ENCODE results near the gene ICE1. TPM values are rescaled to one million over a fixed set of nuclear protein-coding genes. Genes with fewer than 3 reads are reported as not detected.
A peak's percentile ranks its signal among the peaks of the same experiment; 100 is the strongest.
"Not testable (repeated sequence)": the region's sequence is repeated elsewhere in the genome, so short reads cannot be mapped to it uniquely, and the experiment has no call there.

The ICE1 gene
- total and polyA plus RNA-seq, 2 experiments from 2014 or later: 17.7 to 19.6 TPM

DNA sequence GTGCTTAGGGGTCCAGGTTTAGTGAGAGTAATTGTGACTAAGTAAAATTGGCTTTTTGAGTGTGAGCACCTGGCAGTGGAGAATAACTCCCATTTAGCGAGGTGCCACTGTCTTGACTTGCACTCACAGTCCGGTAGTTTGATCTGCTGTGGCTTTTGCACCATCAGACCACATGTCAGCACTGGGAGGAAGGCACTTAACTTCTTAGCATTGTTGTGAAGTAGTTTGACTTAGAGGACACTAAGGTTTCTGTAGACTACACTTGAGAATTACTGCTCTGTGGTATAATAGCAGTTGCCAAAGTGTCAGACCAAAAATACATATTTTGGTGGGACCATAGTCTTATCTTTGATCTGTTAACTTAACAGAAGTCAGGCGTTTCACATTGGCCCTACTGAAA, 63.6 kb downstream of the ICE1 start:
- Histone ChIP-seq H3K9me3 (ENCODE audit: low read depth) (no peaks in the 10 kb centered on the region), H3K36me3 (peaks cover 4% of the 10 kb centered on the region), H3K27ac (no peak overlapping the region), H3K27me3 (no peaks in the 10 kb centered on the region), H3K4me1 (ENCODE audit: low read depth) (no peaks in the 10 kb centered on the region), H3K4me3 (no peak overlapping the region)
- no peak for DNase-seq (ENCODE audit: low read depth in 1 of 2, low spot score in 1 of 2)
- no peak for TF ChIP-seq CTCF (IDR thresholded peaks at IDR 0.05; ENCODE audit: low read depth, low read length)

DNA sequence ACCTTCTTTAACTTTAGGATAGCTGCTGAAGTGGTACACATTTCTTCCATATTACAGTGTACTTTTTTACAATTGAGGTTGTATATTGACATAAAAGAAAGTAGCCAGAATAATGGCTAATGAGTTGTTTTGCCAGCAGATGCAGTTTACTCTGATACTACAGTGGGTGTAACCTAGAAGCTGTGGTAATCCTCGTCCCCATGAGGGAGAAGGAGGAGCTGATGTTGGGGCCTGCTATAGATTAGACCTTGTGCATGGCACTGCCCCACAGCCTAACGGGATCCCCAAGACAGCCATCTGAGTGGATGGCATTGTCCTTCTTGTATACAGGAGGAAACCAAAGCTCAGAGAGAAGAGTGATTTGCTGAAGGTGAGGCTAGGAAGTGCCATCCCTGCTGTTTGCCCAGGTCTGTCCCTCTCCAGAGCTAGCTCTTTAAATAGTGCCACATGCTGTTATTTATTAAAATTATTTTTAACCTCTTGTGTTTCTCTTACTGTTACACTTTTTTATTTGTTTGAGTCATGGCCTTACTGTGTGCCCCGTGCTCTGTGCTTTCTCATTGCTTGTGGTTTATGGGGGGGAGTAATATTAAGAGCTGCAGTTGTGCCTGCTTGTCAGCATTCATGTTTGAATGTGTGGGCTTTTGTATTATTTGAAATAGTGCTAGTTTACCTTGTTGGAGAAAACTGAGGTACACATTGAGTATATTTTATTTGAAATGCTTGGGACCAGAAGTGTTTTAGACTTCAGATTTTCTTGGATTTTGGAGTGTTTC, 65.3 kb downstream of the ICE1 start:
- Histone ChIP-seq H3K36me3 (peaks cover 4% of the 10 kb centered on the region), H3K4me3 (no peak overlapping the region), H3K4me1 (ENCODE audit: low read depth) (no peaks in the 10 kb centered on the region), H3K9me3 (ENCODE audit: low read depth) (no peaks in the 10 kb centered on the region), H3K27ac (no peak overlapping the region), H3K27me3 (no peaks in the 10 kb centered on the region)
- no peak for TF ChIP-seq CTCF (IDR thresholded peaks at IDR 0.05; ENCODE audit: low read depth, low read length)
- no peak for DNase-seq (ENCODE audit: low read depth in 1 of 2, low spot score in 1 of 2)

GRCh38 chr5:5490774-5491347, 68.4 kb downstream of the ICE1 start:
- no peaks in the 10 kb centered on the region for H3K9me3 ChIP-seq (ENCODE audit: low read depth)
- no peak overlapping the region for H3K4me3 ChIP-seq
- H3K27me3 ChIP-seq: peaks cover 8% of the 10 kb centered on the region
- H3K27ac ChIP-seq: no peak overlapping the region
- no peaks in the 10 kb centered on the region for H3K4me1 ChIP-seq (ENCODE audit: low read depth)
- no peak for TF ChIP-seq CTCF (IDR thresholded peaks at IDR 0.05; ENCODE audit: low read depth, low read length)
- no peak for DNase-seq (ENCODE audit: low read depth in 1 of 2, low spot score in 1 of 2)
- peaks cover 4% of the 10 kb centered on the region for H3K36me3 ChIP-seq

DNA sequence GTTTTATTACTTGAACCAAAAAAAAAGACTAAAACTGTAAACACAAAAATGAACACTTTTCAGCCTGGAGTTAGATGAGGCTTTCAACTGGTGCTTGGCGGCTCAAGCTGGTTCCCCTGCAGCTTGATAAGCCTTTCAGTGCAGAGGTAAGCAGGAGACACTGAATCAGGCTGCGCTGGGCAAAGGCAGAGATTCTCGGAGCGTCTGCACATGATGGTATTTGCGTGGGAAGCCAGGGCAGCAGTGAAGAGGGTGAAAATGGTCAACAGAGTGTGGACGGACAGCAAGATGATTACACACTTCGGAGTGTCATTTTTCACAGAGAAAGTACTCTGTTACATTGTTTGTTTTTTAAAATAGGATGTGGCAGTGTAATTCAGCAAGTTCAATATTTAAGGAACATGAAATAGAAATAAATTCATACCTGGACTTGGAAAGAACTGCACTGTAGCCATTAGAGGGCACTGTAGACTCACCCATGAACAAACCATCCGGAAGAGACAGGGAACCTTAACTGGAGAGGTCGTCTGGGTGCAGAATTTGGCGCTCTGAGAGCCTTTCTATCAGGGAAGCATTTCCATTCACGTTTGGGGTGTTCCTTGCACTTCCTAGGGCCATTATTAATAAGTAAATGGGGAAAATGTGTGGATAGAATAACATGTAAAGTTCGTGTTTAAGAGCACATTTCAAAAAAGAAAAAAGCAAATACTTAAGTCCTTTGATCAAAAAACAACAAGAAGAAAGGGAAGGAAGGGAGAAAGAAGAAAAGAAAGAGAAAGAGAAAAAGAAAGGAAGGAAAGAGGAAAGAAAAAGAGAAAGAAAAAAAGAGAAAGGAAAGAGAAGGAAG, 69.8 kb downstream of the ICE1 start:
- Histone ChIP-seq H3K4me1 (ENCODE audit: low read depth) (no peaks in the 10 kb centered on the region), H3K4me3 (no peak overlapping the region), H3K27ac (no peak overlapping the region), H3K36me3 (peaks cover 2% of the 10 kb centered on the region), H3K27me3 (peaks cover 17% of the 10 kb centered on the region), H3K9me3 (ENCODE audit: low read depth) (no peaks in the 10 kb centered on the region)
- DNase-seq (ENCODE audit: low read depth in 1 of 2, low spot score in 1 of 2): peak; percentile 72 to 74
- peak; percentile 75 for TF ChIP-seq CTCF (IDR thresholded peaks at IDR 0.05; ENCODE audit: low read depth, low read length)

DNA sequence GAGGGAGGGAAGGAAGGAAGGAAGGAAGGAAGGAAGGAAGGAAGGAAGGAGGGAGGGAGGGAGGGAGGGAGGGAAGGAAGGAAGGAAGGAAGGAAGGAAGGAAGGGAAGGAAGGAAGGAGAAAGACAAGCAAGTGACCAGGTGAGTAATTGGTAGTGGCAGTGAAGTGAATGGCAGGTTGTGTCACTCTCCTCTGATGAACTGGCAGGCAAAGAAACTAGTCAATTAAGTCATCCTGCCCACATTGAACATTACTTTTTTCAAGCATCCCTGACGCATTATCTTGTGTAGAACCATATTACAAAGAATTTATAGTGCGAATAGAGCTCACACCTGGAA, 70.4 kb downstream of the ICE1 start:
- DNase-seq (ENCODE audit: low read depth in 1 of 2, low spot score in 1 of 2); H3K36me3 ChIP-seq; H3K9me3 ChIP-seq (ENCODE audit: low read depth); H3K4me1 ChIP-seq (ENCODE audit: low read depth); H3K27ac ChIP-seq; H3K4me3 ChIP-seq: not testable (repeated sequence)
- H3K27me3 ChIP-seq: peaks cover 17% of the 10 kb centered on the region

All from cardiac muscle cell (in vitro differentiated cells and primary cell).